Measurements from ENCODE around the gene FAM47B.

FAM47B gene

GRCh38 chrX:34942496-34942895, at the start of gene FAM47B:
Gene FAM47B (plus strand): TSS chrX:34942796. CDS start chrX:34942832, 36 bp downstream.
- Histone ChIP-seq H3K27me3 (ENCODE audit: insufficient read depth, low read length) (no peaks in the 10 kb centered on the region), H3K4me1 (ENCODE audit: insufficient read depth, low read length) (no peaks in the 10 kb centered on the region), H3K36me3 (ENCODE audit: insufficient read depth, low read depth, low read length) (no peaks in the 10 kb centered on the region), H3K9me3 (ENCODE audit: insufficient read depth, low read depth, low read length) (no peaks in the 10 kb centered on the region), H3K4me3 (ENCODE audit: low read length) (no peak within 1 kb of the TSS), H3K27ac (ENCODE audit: low read length) (no peak within 1 kb of the TSS), H3K9ac (ENCODE audit: low read depth, low read length) (no peak within 1 kb of the TSS)

- no peaks in the 10 kb centered on the region for H3K9me3 ChIP-seq (ENCODE audit: insufficient read depth, low read depth, low read length)
These were observed 48.9 kb upstream of the FAM47B start for GRCh38 chrX:34893741-34894140.

GRCh38 chrX:34900691-34901090, 41.9 kb upstream of the FAM47B start:
- Histone ChIP-seq H3K27me3 (ENCODE audit: insufficient read depth, low read length) (no peaks in the 10 kb centered on the region), H3K9ac (ENCODE audit: low read depth, low read length) (no peak overlapping the region), H3K9me3 (ENCODE audit: insufficient read depth, low read depth, low read length) (no peaks in the 10 kb centered on the region), H3K27ac (ENCODE audit: low read length) (no peak overlapping the region), H3K4me3 (ENCODE audit: low read length) (no peak overlapping the region), H3K4me1 (ENCODE audit: insufficient read depth, low read length) (no peaks in the 10 kb centered on the region), H3K36me3 (ENCODE audit: insufficient read depth, low read depth, low read length) (no peaks in the 10 kb centered on the region)

More at GRCh38 chrX:34893741-34894140, 48.9 kb upstream of the FAM47B start:
- H3K27me3 ChIP-seq (ENCODE audit: insufficient read depth, low read length), result no peaks in the 10 kb centered on the region
- H3K4me1 ChIP-seq (ENCODE audit: insufficient read depth, low read length), result no peaks in the 10 kb centered on the region
- H3K4me3 ChIP-seq (ENCODE audit: low read length), result no peak overlapping the region
- no peaks in the 10 kb centered on the region for H3K36me3 ChIP-seq (ENCODE audit: insufficient read depth, low read depth, low read length)
- H3K27ac ChIP-seq (ENCODE audit: low read length), result no peak overlapping the region
- no peak overlapping the region for H3K9ac ChIP-seq (ENCODE audit: low read depth, low read length)

- Histone ChIP-seq H3K36me3 (ENCODE audit: insufficient read depth, low read depth, low read length) (no peaks in the 10 kb centered on the region), H3K27ac (ENCODE audit: low read length) (no peak overlapping the region), H3K9ac (ENCODE audit: low read depth, low read length) (no peak overlapping the region), H3K27me3 (ENCODE audit: insufficient read depth, low read length) (no peaks in the 10 kb centered on the region), H3K4me1 (ENCODE audit: insufficient read depth, low read length) (no peaks in the 10 kb centered on the region), H3K9me3 (ENCODE audit: insufficient read depth, low read depth, low read length) (no peaks in the 10 kb centered on the region), H3K4me3 (ENCODE audit: low read length) (no peak overlapping the region)
These were observed 40.8 kb upstream of the FAM47B start for GRCh38 chrX:34901761-34902160.

GRCh38 chrX:34903316-34903715, 39.3 kb upstream of the FAM47B start:
- no peaks in the 10 kb centered on the region for H3K4me1 ChIP-seq (ENCODE audit: insufficient read depth, low read length)
- H3K27me3 ChIP-seq (ENCODE audit: insufficient read depth, low read length), result no peaks in the 10 kb centered on the region
- no peak overlapping the region for H3K9ac ChIP-seq (ENCODE audit: low read depth, low read length)
- no peaks in the 10 kb centered on the region for H3K9me3 ChIP-seq (ENCODE audit: insufficient read depth, low read depth, low read length)
- no peaks in the 10 kb centered on the region for H3K36me3 ChIP-seq (ENCODE audit: insufficient read depth, low read depth, low read length)
- H3K27ac ChIP-seq (ENCODE audit: low read length), result no peak overlapping the region
- no peak overlapping the region for H3K4me3 ChIP-seq (ENCODE audit: low read length)

GRCh38 chrX:34909151-34909550, 33.4 kb upstream of the FAM47B start:
- Histone ChIP-seq H3K9ac (ENCODE audit: low read depth, low read length) (no peak overlapping the region), H3K36me3 (ENCODE audit: insufficient read depth, low read depth, low read length) (no peaks in the 10 kb centered on the region), H3K27ac (ENCODE audit: low read length) (no peak overlapping the region), H3K4me3 (ENCODE audit: low read length) (no peak overlapping the region), H3K9me3 (ENCODE audit: insufficient read depth, low read depth, low read length) (no peaks in the 10 kb centered on the region), H3K4me1 (ENCODE audit: insufficient read depth, low read length) (no peaks in the 10 kb centered on the region), H3K27me3 (ENCODE audit: insufficient read depth, low read length) (no peaks in the 10 kb centered on the region)

- no peak overlapping the region for H3K9ac ChIP-seq (ENCODE audit: low read depth, low read length)
- no peaks in the 10 kb centered on the region for H3K36me3 ChIP-seq (ENCODE audit: insufficient read depth, low read depth, low read length)
- H3K27ac ChIP-seq (ENCODE audit: low read length), result no peak overlapping the region
- H3K9me3 ChIP-seq (ENCODE audit: insufficient read depth, low read depth, low read length), result no peaks in the 10 kb centered on the region
- H3K27me3 ChIP-seq (ENCODE audit: insufficient read depth, low read length), result no peaks in the 10 kb centered on the region
- no peaks in the 10 kb centered on the region for H3K4me1 ChIP-seq (ENCODE audit: insufficient read depth, low read length)
- no peak overlapping the region for H3K4me3 ChIP-seq (ENCODE audit: low read length)
These were observed 27.0 kb upstream of the FAM47B start for GRCh38 chrX:34915463-34916225.

- Histone ChIP-seq H3K9me3 (ENCODE audit: insufficient read depth, low read depth, low read length) (no peaks in the 10 kb centered on the region), H3K9ac (ENCODE audit: low read depth, low read length) (no peak overlapping the region), H3K4me3 (ENCODE audit: low read length) (no peak overlapping the region), H3K27me3 (ENCODE audit: insufficient read depth, low read length) (no peaks in the 10 kb centered on the region), H3K36me3 (ENCODE audit: insufficient read depth, low read depth, low read length) (no peaks in the 10 kb centered on the region), H3K4me1 (ENCODE audit: insufficient read depth, low read length) (no peaks in the 10 kb centered on the region), H3K27ac (ENCODE audit: low read length) (no peak overlapping the region)
These were observed 25.4 kb upstream of the FAM47B start for GRCh38 chrX:34917146-34917545.

- H3K4me3 ChIP-seq (ENCODE audit: low read length), result no peak overlapping the region
- H3K27me3 ChIP-seq (ENCODE audit: insufficient read depth, low read length), result no peaks in the 10 kb centered on the region
- no peak overlapping the region for H3K9ac ChIP-seq (ENCODE audit: low read depth, low read length)
- no peak overlapping the region for H3K27ac ChIP-seq (ENCODE audit: low read length)
- H3K36me3 ChIP-seq (ENCODE audit: insufficient read depth, low read depth, low read length), result no peaks in the 10 kb centered on the region
- H3K4me1 ChIP-seq (ENCODE audit: insufficient read depth, low read length), result no peaks in the 10 kb centered on the region
- no peaks in the 10 kb centered on the region for H3K9me3 ChIP-seq (ENCODE audit: insufficient read depth, low read depth, low read length)
These were observed 24.4 kb upstream of the FAM47B start for GRCh38 chrX:34918091-34918736.

- Histone ChIP-seq H3K4me3 (ENCODE audit: low read length) (no peak overlapping the region), H3K27me3 (ENCODE audit: insufficient read depth, low read length) (no peaks in the 10 kb centered on the region), H3K36me3 (ENCODE audit: insufficient read depth, low read depth, low read length) (no peaks in the 10 kb centered on the region), H3K27ac (ENCODE audit: low read length) (no peak overlapping the region), H3K9ac (ENCODE audit: low read depth, low read length) (no peak overlapping the region), H3K9me3 (ENCODE audit: insufficient read depth, low read depth, low read length) (no peaks in the 10 kb centered on the region), H3K4me1 (ENCODE audit: insufficient read depth, low read length) (no peaks in the 10 kb centered on the region)
These were observed 23.7 kb upstream of the FAM47B start for GRCh38 chrX:34918856-34919255.

- Histone ChIP-seq H3K27me3 (ENCODE audit: insufficient read depth, low read length) (no peaks in the 10 kb centered on the region), H3K9me3 (ENCODE audit: insufficient read depth, low read depth, low read length) (no peaks in the 10 kb centered on the region), H3K9ac (ENCODE audit: low read depth, low read length) (no peak overlapping the region), H3K4me1 (ENCODE audit: insufficient read depth, low read length) (no peaks in the 10 kb centered on the region), H3K4me3 (ENCODE audit: low read length) (no peak overlapping the region), H3K36me3 (ENCODE audit: insufficient read depth, low read depth, low read length) (no peaks in the 10 kb centered on the region), H3K27ac (ENCODE audit: low read length) (no peak overlapping the region)
These were observed 14.7 kb upstream of the FAM47B start for GRCh38 chrX:34927866-34928265.

GRCh38 chrX:34943235-34943634, 639 bp downstream of the FAM47B start:
- Histone ChIP-seq H3K9me3 (ENCODE audit: insufficient read depth, low read depth, low read length) (no peaks in the 10 kb centered on the region), H3K9ac (ENCODE audit: low read depth, low read length) (no peak overlapping the region), H3K4me3 (ENCODE audit: low read length) (no peak overlapping the region), H3K36me3 (ENCODE audit: insufficient read depth, low read depth, low read length) (no peaks in the 10 kb centered on the region), H3K4me1 (ENCODE audit: insufficient read depth, low read length) (no peaks in the 10 kb centered on the region), H3K27ac (ENCODE audit: low read length) (no peak overlapping the region), H3K27me3 (ENCODE audit: insufficient read depth, low read length) (no peaks in the 10 kb centered on the region)
